Measurements from ENCODE around the gene TRABD2B. TPM values are rescaled to one million over a fixed set of nuclear protein-coding genes. Genes with fewer than 3 reads are reported as not detected.

Gene TRABD2B
- total and polyA plus RNA-seq, 8 donors: 1.6 to 3.8 (median 3.0) TPM

GRCh38 chr1:47980501-47980900, 16.7 kb downstream of the TRABD2B start:
- H3K9me3 ChIP-seq: no peaks in the 10 kb centered on the region
- no peak overlapping the region for H3K4me3 ChIP-seq
- no peak for TF ChIP-seq CTCF (IDR thresholded peaks at IDR 0.05)
- FAIRE-seq: no peak
- DNase-seq: no peak
- no peaks in the 10 kb centered on the region for H3K27me3 ChIP-seq
- 94 to 97% methylated on average over 3 of the region's 3 CpGs for WGBS, 2 donors
- H3K36me3 ChIP-seq: no peaks in the 10 kb centered on the region
- no peak for ATAC-seq
- intact Hi-C loops (cut with DNase I): no loop called here
- peaks cover 0 to 3% (median 0%) of the 10 kb centered on the region in 3 donors for H3K4me1 ChIP-seq
- H3K27ac ChIP-seq: no peak overlapping the region

GRCh38 chr1:47979724-47980123, 17.5 kb downstream of the TRABD2B start:
- TF ChIP-seq CTCF (IDR thresholded peaks at IDR 0.05): no peak
- WGBS, 2 donors: 56% methylated on average over 3 of the region's 3 CpGs
- ATAC-seq: no peak
- Histone ChIP-seq H3K36me3 (no peaks in the 10 kb centered on the region), H3K27ac (no peak overlapping the region), H3K4me1 (no peaks in the 10 kb centered on the region), H3K4me3 (no peak overlapping the region), H3K9me3 (no peaks in the 10 kb centered on the region), H3K27me3 (no peaks in the 10 kb centered on the region)
- DNase-seq: no peak
- FAIRE-seq: no peak
- intact Hi-C loops (cut with DNase I): no loop called here

- ATAC-seq (no peak), DNase-seq (no peak), FAIRE-seq (no peak)
- Histone ChIP-seq H3K27me3 (no peaks in the 10 kb centered on the region), H3K9me3 (no peaks in the 10 kb centered on the region), H3K4me3 (no peak overlapping the region), H3K4me1 (no peaks in the 10 kb centered on the region), H3K36me3 (no peaks in the 10 kb centered on the region), H3K27ac (no peak overlapping the region)
- WGBS, 2 donors: 71 to 73% methylated on average over 12 of the region's 12 CpGs
- TF ChIP-seq CTCF (IDR thresholded peaks at IDR 0.05): no peak
- intact Hi-C loops (cut with DNase I): no loop called here
Observed at GRCh38 chr1:47978486-47978885, 18.7 kb downstream of the TRABD2B start.

GRCh38 chr1:47976728-47977127, 20.5 kb downstream of the TRABD2B start:
- no peaks in the 10 kb centered on the region for H3K4me1 ChIP-seq
- no peaks in the 10 kb centered on the region for H3K9me3 ChIP-seq
- DNase-seq (no peak), FAIRE-seq (no peak), ATAC-seq (no peak)
- no peaks in the 10 kb centered on the region for H3K36me3 ChIP-seq
- WGBS, 2 donors: 85 to 89% methylated on average over 2 of the region's 2 CpGs
- no peak for TF ChIP-seq CTCF (IDR thresholded peaks at IDR 0.05)
- H3K4me3 ChIP-seq: no peak overlapping the region
- H3K27ac ChIP-seq: no peak overlapping the region
- H3K27me3 ChIP-seq: no peaks in the 10 kb centered on the region
- intact Hi-C loops (cut with DNase I): no loop called here

- Histone ChIP-seq H3K4me1 (no peaks in the 10 kb centered on the region), H3K36me3 (no peaks in the 10 kb centered on the region), H3K27me3 (no peaks in the 10 kb centered on the region), H3K9me3 (no peaks in the 10 kb centered on the region), H3K27ac (no peak overlapping the region), H3K4me3 (no peak overlapping the region)
- WGBS, 2 donors: 72 to 82% methylated on average over 3 of the region's 3 CpGs
- intact Hi-C loops (cut with DNase I): no loop called here
- DNase-seq (no peak), ATAC-seq (no peak), FAIRE-seq (no peak)
- TF ChIP-seq CTCF (IDR thresholded peaks at IDR 0.05): no peak
Observed at GRCh38 chr1:47976267-47976666, 20.9 kb downstream of the TRABD2B start.
